ENCODE data around the gene ERP27.

GRCh38 chr12:14946861-14947260 is 8.5 kb upstream of the ERP27 start:
- TF ChIP-seq CTCF (conservative IDR thresholded peaks at IDR 0.05 in 1 of 2, IDR thresholded peaks at IDR 0.05 in 1 of 2; ENCODE audit: low read depth in 1 of 2, low read length in 2 of 2) (no peak), EZH2 (IDR thresholded peaks at IDR 0.05; ENCODE audit: low read length, missing control alignments) (no peak)

Measured in fibroblast of lung (primary cell).